Uterus (tissue), 2 donors: ENCODE results near the gene LRP1B.

Experiments
- CTCF ChIP-seq, 4 experiments: fragments of 200-600 bp in 2 of 4; fragments of 450-650 bp in 2 of 4; sonication (generic) in 2 of 4; IDR thresholded peaks; one replicate each; pipeline ENCODE4 v1.5.1; 2016 to 2019; ENCODE audit warnings: antibody characterized with exemption in 4 of 4, mild to moderate bottlenecking in 2 of 4, moderate library complexity in 1 of 4
- POLR2A ChIP-seq, 2 donors: fragments of 450-650 bp; IDR thresholded peaks; one replicate each; pipeline ENCODE4 v1.6.1; 2016; ENCODE audit warnings: antibody characterized with exemption in 2 of 2, mild to moderate bottlenecking in 1 of 2, moderate library complexity in 1 of 2

DNA sequence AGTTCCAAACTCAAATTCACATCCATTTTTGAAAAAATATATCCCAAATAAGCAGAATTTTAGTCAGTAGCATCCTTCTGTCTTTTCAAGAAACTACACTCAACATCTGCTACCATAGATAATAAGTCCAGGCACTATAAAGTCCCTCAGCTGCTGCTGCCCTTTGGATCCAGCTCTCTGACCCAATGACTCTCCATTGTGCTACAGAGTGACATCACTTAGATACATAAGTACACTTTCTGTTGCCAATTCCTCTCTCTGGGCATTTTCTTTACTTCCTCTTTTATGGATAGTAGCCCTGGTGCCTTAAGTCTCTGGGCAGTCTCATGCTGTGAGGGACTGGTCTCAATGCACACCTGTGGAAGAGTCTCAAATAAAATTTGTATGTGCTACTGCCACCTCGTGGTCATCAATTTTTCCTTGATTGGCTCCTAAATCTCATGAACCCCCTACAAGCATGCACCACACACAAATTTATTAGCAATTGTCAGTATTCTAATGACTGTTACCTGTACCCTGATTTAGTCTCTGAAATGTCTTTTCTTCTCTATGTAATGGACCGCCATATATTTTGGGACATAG is 219.2 kb downstream of the LRP1B start:
- no peak for TF ChIP-seq CTCF (IDR thresholded peaks at IDR 0.05)
- no peak for TF ChIP-seq POLR2A (IDR thresholded peaks at IDR 0.05)
